OCI-LY1 (cell line): ENCODE data around the gene LY9.
"Not testable (repeated sequence)": the region's sequence is repeated elsewhere in the genome, so short reads cannot be mapped to it uniquely, and the experiment has no call there.

Experiments used
- H2AFZ ChIP-seq: fragments of 200-600 bp; sonication (generic), shearing (Covaris generic); 2 replicates; pipeline ENCODE4 v1.6.0; 2014; ENCODE audit warnings: antibody characterized with exemption, mild to moderate bottlenecking, low read length
- H3F3A ChIP-seq: fragments of 200-600 bp; sonication (generic), shearing (Covaris generic); 2 replicates; pipeline ENCODE4 v1.6.0; 2014; ENCODE audit warnings: mild to moderate bottlenecking, antibody characterized with exemption, low read length, moderate library complexity; ENCODE audit not compliant: insufficient read depth
- H3K27ac ChIP-seq: fragments of 200-600 bp; sonication (generic); 2 replicates; pipeline ENCODE4 v1.5.1; 2014; ENCODE audit warnings: low read length, mixed run types, mild to moderate bottlenecking, low read depth; ENCODE audit not compliant: poor library complexity, severe bottlenecking
- H3K27me3 ChIP-seq: fragments of 200-600 bp; sonication (generic); 2 replicates; pipeline ENCODE4 v1.6.0; 2014; ENCODE audit warnings: antibody characterized with exemption, mild to moderate bottlenecking, low read length, moderate library complexity; ENCODE audit not compliant: insufficient read depth
- H3K36me3 ChIP-seq: fragments of 200-600 bp; sonication (generic); 2 replicates; pipeline ENCODE4 v1.6.1; 2014; ENCODE audit warnings: mild to moderate bottlenecking, antibody characterized with exemption, low read length, moderate library complexity, mixed read lengths; ENCODE audit not compliant: insufficient read depth
- H3K4me1 ChIP-seq: fragments of 200-600 bp; sonication (generic); 2 replicates; pipeline ENCODE4 v1.5.1; 2014; ENCODE audit warnings: mild to moderate bottlenecking, low read length, moderate library complexity; ENCODE audit not compliant: insufficient read depth, severe bottlenecking
- H3K4me2 ChIP-seq: fragments of 200-600 bp; sonication (generic), shearing (Covaris generic); 2 replicates; pipeline ENCODE4 v1.6.1; 2014; ENCODE audit warnings: low read length
- H3K4me3 ChIP-seq: fragments of 200-600 bp; sonication (generic); 2 replicates; pipeline ENCODE4 v1.5.1; 2014; ENCODE audit warnings: low read length, low read depth, mild to moderate bottlenecking, mixed read lengths; ENCODE audit not compliant: poor library complexity, severe bottlenecking
- H3K79me2 ChIP-seq: fragments of 200-600 bp; shearing (Covaris generic); 2 replicates; pipeline ENCODE4 v1.6.1; 2016; ENCODE audit warnings: mixed run types, low read length, mixed read lengths; ENCODE audit not compliant: insufficient read depth
- H3K9ac ChIP-seq: fragments of 200-600 bp; sonication (generic), shearing (Covaris generic); 2 replicates; pipeline ENCODE4 v1.6.1; 2014; ENCODE audit warnings: mild to moderate bottlenecking, low read length, mixed read lengths
- H3K9me2 ChIP-seq: fragments of 200-600 bp; sonication (generic), shearing (Covaris generic); 2 replicates; pipeline ENCODE4 v1.6.1; 2014; ENCODE audit warnings: low read depth, mild to moderate bottlenecking, low read length, mixed read lengths
- H3K9me3 ChIP-seq: fragments of 200-600 bp; shearing (Covaris generic); 2 replicates; pipeline ENCODE4 v1.6.1; 2014; ENCODE audit warnings: low read length, mixed read lengths
- H4K20me1 ChIP-seq: fragments of 200-600 bp; sonication (generic), shearing (Covaris generic); 2 replicates; pipeline ENCODE4 v1.6.0; 2016; ENCODE audit warnings: mild to moderate bottlenecking, low read length; ENCODE audit not compliant: insufficient read depth
- EZH2 ChIP-seq: fragments of 200-600 bp; sonication (generic), shearing (Covaris generic); IDR thresholded peaks from 2 replicates; pipeline ENCODE4 v1.8.0; 2017; ENCODE audit warnings: borderline replicate concordance, mixed run types, mild to moderate bottlenecking, antibody characterized with exemption, low read length, moderate library complexity, mixed read lengths
- TF ChIP-seq, protein P1 (sequence below): fragments of 200-600 bp; sonication (generic), shearing (Covaris generic); IDR thresholded peaks from 2 replicates; pipeline ENCODE4 v1.5.1; 2017; ENCODE audit warnings: mild to moderate bottlenecking, antibody characterized with exemption, low read length, moderate library complexity, mixed read lengths

Gene LY9

DNA sequence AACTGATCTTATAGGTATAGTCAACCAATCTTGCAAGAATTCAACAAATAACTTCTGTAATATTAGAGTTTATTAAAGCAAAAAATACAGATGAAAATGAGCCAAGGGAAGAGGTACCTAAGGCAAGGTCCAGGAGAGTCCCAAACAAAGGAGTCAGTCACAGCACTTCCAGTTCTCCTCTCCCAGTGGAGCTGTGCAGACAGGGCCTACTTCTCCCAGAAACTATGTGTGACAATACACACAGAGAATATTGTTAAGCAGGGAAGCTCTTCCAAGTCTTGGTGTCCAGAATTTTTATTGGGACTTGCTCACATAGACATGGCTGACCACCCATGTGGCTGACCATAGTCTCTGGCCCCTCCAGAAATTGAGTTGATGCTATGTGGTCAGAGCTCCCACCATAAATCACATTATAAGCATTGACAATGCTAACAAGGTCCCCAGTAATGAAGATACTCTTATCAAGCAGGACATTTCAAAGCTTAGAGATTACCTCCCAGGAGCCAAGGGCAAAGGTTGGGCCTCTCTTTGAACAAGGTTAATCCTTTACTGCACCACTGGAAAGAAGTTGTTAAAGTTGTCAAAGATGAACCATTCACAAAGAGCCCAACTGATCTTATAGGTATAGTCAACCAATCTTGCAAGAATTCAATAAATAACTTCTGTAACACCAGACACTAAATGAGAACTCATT, 70.2 kb downstream of the LY9 start:
- Histone ChIP-seq H3K9ac (no peak overlapping the region), H3K4me3 (no peak overlapping the region)

DNA sequence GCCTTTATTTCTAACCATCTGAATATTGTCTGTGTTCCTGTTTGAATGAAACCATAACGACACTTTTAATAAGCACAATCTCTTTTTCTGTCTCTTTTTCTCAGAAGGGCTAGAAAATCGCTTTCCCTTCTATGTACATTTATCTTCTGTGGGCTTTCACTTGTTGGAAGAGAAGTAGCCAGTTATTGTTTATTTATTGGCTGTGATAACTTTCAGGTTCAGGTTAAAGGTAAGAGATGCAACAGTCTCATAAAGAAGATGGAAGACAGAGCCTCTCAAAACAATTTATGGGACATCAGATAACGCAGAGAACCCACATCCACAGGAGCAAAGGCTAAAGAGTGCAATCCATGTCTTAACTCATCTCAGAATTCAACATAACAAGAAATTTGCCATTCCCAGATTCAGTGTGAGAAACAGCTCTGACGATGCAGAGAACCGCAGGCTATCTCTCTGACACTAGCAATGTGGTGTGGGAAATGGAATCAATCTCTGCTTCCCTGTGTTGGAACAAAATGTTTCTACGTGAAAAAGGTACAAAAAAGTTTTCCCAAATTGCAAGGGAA, 70.8 kb downstream of the LY9 start:
- no peak overlapping the region for H3K4me3 ChIP-seq
- H3K36me3 ChIP-seq: no peaks in the 10 kb centered on the region
- H3K27me3 ChIP-seq: peaks cover 5% of the 10 kb centered on the region; the same call in 1 of the 2 replicates
- no peaks in the 10 kb centered on the region for H3K79me2 ChIP-seq
- H3K27ac ChIP-seq: no peak overlapping the region
- no peaks in the 10 kb centered on the region for H3K9me2 ChIP-seq
- H3F3A ChIP-seq: no peaks in the 10 kb centered on the region
- no peaks in the 10 kb centered on the region for H4K20me1 ChIP-seq
- no peaks in the 10 kb centered on the region for H3K9me3 ChIP-seq
- no peak overlapping the region for H2AFZ ChIP-seq
- H3K9ac ChIP-seq: no peak overlapping the region
- TF ChIP-seq, protein P1, sequence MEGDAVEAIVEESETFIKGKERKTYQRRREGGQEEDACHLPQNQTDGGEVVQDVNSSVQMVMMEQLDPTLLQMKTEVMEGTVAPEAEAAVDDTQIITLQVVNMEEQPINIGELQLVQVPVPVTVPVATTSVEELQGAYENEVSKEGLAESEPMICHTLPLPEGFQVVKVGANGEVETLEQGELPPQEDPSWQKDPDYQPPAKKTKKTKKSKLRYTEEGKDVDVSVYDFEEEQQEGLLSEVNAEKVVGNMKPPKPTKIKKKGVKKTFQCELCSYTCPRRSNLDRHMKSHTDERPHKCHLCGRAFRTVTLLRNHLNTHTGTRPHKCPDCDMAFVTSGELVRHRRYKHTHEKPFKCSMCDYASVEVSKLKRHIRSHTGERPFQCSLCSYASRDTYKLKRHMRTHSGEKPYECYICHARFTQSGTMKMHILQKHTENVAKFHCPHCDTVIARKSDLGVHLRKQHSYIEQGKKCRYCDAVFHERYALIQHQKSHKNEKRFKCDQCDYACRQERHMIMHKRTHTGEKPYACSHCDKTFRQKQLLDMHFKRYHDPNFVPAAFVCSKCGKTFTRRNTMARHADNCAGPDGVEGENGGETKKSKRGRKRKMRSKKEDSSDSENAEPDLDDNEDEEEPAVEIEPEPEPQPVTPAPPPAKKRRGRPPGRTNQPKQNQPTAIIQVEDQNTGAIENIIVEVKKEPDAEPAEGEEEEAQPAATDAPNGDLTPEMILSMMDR: no peak
- no peak for TF ChIP-seq EZH2
- no peak overlapping the region for H3K4me2 ChIP-seq
- no peaks in the 10 kb centered on the region for H3K4me1 ChIP-seq

More for the DNA sequence above, 70.2 kb downstream of the LY9 start:
- Histone ChIP-seq H2AFZ (no peak overlapping the region), H3K36me3 (no peaks in the 10 kb centered on the region), H3F3A (no peaks in the 10 kb centered on the region), H3K27ac (no peak overlapping the region), H3K4me2 (no peak overlapping the region), H3K79me2 (no peaks in the 10 kb centered on the region), H4K20me1 (no peaks in the 10 kb centered on the region), H3K4me1 (no peaks in the 10 kb centered on the region), H3K9me2 (no peaks in the 10 kb centered on the region), H3K27me3 (peaks cover 5% of the 10 kb centered on the region; the same call in 1 of the 2 replicates), H3K9me3 (no peaks in the 10 kb centered on the region)
- no peak for TF ChIP-seq EZH2
- TF ChIP-seq, protein P1: no peak

DNA sequence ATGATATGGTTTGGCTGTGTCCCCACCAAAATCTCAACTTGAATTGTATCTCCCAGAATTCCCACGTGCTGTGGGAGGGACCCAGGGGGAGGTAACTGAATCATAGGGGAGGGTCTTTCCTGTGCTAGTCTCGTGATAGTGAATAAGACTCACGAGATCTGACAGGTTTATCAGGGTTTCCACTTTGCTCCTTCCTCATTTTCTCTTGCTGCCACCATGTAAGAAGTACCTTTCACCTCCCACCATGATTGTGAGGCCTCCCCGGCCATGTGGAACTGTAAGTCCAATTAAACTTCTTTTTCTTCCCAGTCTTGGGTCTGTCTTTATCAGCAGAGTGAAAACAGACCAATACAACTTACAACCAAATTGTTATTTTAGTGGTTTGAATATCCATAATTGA, 71.7 kb downstream of the LY9 start:
- H4K20me1 ChIP-seq, H3F3A ChIP-seq, H3K9me3 ChIP-seq, H3K9ac ChIP-seq, H3K27ac ChIP-seq, H2AFZ ChIP-seq, H3K4me1 ChIP-seq, H3K79me2 ChIP-seq, H3K36me3 ChIP-seq, H3K4me3 ChIP-seq, H3K4me2 ChIP-seq, H3K27me3 ChIP-seq, H3K9me2 ChIP-seq: not testable (repeated sequence)

DNA sequence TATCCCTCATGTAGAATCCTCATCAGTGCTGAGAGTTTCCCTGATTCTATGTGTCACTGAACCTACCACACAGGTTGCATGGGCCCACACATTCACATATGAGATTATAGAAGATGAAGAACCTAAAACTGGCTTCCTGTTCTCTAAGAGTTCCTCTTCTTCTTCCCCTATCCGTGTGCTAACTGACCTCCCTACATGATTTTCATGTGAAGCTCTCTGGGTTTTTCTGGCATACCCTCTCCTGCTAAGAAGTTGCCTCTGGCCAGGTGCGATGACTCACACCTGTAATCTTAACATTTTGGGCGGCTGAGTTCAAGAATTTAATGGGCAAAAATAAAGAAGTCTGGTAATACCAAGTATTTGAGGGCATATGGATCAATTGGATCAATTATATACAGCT, 72.2 kb downstream of the LY9 start:
- no peaks in the 10 kb centered on the region for H3F3A ChIP-seq
- no peak overlapping the region for H3K4me2 ChIP-seq
- H3K27ac ChIP-seq: no peak overlapping the region

More for the DNA sequence above, 72.2 kb downstream of the LY9 start:
- Histone ChIP-seq H3K36me3 (no peaks in the 10 kb centered on the region), H3K4me3 (no peak overlapping the region), H3K4me1 (no peaks in the 10 kb centered on the region), H3K9me2 (no peaks in the 10 kb centered on the region), H2AFZ (no peak overlapping the region), H3K9ac (no peak overlapping the region), H3K79me2 (no peaks in the 10 kb centered on the region), H3K27me3 (peaks cover 5% of the 10 kb centered on the region; the same call in 1 of the 2 replicates), H4K20me1 (no peaks in the 10 kb centered on the region), H3K9me3 (no peaks in the 10 kb centered on the region)
- TF ChIP-seq, protein P1: no peak
- TF ChIP-seq EZH2: no peak
